GM12875 (cell line): ENCODE data around the gene EIF1.

ENCODE experiments used
- H3K4me3 ChIP-seq: one replicate; pipeline ENCODE4 v1.5.1; 2011; ENCODE audit warnings: low read depth, low read length, control low read depth
- TF ChIP-seq, protein P1 (sequence below): IDR thresholded peaks from 2 replicates; pipeline ENCODE4 v1.5.1; 2011; ENCODE audit warnings: low read depth, mild to moderate bottlenecking, control low read depth, inconsistent platforms, low read length, moderate library complexity, borderline replicate concordance; ENCODE audit not compliant: insufficient read depth

The EIF1 gene

DNA sequence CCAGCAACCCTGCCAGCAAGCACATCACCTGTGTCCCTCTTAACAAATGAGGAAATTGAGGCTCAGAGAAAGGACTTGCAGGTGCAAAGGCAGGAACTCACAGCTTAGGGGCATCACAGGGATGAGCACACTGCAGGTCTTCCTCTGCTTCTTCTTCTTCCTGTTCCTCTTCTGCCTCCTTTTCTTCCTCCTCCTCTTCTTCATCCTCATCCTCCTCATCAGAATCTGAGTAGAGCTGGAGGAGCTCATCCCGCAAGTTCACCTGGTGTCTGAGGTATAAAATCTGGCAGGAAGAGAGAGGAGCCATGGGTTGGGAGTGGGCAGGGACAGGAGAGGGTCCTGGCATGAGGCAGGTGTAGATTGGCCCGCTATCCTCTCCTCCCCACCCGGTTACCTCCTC is 43.2 kb downstream of the EIF1 start:
- no peak overlapping the region for H3K4me3 ChIP-seq
- TF ChIP-seq, protein P1, sequence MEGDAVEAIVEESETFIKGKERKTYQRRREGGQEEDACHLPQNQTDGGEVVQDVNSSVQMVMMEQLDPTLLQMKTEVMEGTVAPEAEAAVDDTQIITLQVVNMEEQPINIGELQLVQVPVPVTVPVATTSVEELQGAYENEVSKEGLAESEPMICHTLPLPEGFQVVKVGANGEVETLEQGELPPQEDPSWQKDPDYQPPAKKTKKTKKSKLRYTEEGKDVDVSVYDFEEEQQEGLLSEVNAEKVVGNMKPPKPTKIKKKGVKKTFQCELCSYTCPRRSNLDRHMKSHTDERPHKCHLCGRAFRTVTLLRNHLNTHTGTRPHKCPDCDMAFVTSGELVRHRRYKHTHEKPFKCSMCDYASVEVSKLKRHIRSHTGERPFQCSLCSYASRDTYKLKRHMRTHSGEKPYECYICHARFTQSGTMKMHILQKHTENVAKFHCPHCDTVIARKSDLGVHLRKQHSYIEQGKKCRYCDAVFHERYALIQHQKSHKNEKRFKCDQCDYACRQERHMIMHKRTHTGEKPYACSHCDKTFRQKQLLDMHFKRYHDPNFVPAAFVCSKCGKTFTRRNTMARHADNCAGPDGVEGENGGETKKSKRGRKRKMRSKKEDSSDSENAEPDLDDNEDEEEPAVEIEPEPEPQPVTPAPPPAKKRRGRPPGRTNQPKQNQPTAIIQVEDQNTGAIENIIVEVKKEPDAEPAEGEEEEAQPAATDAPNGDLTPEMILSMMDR: no peak

DNA sequence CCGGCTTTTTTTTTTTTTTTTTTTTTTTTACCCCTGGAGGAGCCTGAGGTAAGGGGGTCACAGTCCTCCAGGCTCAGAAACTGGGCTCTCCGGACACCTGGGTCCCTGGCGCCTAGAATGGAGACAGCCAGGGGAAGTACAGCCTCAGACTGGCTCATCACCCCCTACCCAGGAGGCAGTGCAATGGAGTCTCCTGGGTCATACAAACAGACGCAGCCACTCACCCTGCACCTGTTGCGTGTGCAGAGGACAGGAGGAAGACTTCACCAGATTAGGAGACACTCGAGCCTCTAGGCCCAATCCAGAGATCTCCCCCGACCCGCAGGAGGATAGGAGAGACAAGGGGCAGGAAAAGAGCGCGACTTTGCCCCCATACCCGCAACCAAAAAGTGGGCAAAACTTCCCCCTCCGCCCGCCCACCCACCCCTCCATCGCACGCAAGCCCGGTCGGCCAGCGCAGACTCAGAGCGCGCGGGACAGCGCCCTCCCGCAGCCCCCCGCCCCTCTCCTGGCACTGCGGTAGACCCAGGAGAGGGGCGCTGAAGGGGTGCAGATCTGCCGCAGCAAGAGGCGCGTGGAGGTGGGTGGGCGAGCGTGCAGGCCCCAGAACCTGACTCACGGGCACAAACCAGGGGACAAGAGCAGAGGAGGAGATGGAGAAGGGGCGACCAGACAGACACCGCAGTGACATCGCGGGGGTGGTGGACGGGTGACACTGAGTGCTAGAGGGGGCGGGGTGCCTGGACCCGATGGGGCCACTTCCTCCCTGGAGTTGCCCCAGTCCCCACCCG is 44.9 kb downstream of the EIF1 start:
- H3K4me3 ChIP-seq: no peak overlapping the region

DNA sequence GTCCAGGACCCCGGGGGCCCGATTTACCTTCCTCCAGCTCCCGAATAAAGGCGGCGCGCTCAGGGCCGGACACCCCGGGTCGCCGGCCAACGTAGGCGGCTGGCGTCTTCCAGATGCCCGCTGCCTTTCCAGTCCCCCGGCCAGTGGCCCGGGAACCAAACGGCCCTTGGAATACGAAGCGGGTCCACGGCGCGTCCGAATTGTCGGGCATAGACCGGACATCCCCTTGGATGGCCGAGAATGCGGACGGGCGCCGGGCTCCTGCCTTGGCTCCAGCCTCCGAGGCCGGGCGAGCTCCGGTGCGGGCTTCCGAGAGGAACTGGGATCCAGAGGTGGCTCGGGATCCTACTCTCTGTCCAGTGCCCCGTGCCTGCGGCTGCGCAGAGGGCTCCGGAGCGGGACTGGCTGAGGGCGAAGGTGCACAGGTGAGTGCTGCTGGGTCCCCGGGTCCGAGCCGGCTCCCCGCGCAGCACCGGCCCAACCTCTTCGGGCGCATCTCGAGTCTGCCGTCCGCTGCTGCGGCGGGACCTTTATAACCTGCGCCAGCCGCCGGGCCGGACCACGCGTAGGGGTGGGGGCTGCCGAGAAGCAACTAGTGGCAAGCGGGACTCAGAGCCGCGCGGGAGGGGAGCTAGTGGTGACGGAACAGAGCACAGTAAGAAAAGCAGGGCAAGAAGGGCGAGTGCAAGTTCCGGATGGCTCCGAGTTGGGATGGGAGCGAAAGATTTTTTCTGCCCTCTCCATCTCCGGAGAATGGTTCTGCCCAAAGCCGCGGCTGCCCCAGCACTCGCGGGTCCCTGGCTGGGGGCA is 45.7 kb downstream of the EIF1 start, which contains the start of gene HAP1:
TSS of gene HAP1 (minus strand) at position 505 of the 810 bp plus-strand sequence. CDS start at position 496, 9 bp downstream.
- H3K4me3 ChIP-seq: no peak within 1 kb of the TSS
- TF ChIP-seq, protein P1: no peak

More for the DNA sequence above, 44.9 kb downstream of the EIF1 start:
- TF ChIP-seq, protein P1: no peak

DNA sequence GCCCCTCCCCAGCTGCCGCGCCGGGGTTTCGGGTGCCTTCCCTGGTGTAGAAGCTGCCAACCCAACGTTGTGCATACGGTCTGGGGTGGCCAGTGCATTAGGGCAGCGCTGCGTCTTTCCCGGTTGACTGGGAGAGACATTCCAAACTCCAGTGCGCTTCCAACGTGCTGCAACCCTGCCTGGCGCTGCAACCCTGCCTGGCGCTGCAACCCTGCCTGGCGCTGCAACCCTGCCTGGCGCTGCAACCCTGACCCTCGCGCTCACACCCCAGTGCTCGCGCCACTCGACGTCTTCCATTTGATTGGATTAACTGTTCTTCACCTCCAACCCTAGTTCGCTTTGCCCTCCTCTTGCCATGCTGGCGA is 46.2 kb downstream of the EIF1 start:
- H3K4me3 ChIP-seq: no peak overlapping the region
- TF ChIP-seq, protein P1: no peak

DNA sequence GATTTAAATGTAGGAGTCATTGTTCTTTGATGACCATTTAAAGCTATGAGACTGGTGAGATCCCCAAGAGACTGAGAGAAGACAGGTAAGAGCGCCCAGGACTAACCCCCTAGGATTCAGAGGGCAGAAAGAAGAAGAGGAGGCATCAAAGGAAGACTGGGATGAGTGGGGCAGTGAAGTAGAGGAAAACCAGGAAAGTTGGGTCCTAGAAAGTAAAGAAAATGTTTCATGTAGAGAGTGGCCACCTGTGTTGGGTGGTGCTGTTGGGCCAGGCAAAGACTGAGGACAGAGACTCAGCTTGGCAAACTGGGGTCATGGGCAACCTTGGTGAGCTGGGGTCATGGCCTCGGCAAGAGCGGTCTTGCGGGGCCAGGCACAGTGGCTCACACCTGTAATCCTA is 47.1 kb downstream of the EIF1 start:
- TF ChIP-seq, protein P1: no peak
- no peak overlapping the region for H3K4me3 ChIP-seq

DNA sequence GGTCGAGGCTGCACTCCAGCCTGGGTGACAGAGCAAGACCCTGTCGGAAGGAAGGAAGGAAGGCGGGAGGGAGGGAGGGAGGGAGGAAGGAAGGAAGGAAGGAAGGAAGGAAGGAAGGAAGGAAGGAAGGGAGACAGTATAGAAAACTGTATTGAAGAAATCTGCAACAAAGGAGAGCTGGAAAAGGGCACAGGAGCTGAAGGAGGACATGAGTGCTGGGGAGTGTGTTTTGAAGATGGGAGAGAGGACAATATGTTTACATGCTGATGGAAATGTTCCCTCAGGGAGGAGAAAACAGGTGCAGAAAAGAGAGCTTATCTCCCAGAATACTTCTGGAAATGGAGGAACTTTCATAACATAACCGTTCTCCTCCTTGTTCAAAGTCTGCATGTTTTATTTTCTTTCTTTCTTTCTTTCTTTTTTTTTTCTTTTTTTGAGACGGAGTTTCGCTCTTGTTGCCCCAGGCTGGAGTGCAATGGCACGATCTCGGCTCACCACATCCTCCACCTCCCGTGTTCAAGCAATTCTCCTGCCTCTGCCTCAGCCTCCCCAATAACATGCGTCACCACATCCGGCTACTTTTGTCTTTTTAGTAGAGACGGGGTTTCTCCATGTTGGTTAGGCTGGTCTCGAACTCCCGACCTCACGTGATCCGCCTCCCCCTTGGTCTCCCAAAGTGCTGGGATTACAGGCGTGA is 48.4 kb downstream of the EIF1 start:
- H3K4me3 ChIP-seq: no peak overlapping the region
- TF ChIP-seq, protein P1: no peak

DNA sequence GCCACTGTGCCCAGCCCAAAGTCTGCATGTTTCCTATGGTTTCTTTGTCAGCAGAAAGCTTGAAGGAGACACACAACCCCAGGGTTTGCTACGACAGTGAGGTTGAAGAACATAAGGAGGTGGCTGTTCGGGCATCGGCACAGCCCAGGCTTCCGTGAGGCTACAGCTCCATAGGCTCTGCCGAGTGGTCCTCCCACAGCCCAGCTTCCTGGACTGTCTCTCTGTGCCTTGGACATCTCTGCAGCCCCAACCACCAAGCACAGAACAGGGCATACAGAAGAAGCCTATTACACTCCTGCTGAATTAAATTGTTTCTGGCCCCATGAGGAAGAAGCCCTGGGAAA is 49.0 kb downstream of the EIF1 start:
- H3K4me3 ChIP-seq: no peak overlapping the region
- TF ChIP-seq, protein P1: no peak
